ENCODE results near the gene USHBP1. TPM values are rescaled to one million over a fixed set of nuclear protein-coding genes. Genes with fewer than 3 reads are reported as not detected.

The USHBP1 gene
- total RNA-seq, 1 experiment from 2014 or later, result 0.26 TPM

DNA sequence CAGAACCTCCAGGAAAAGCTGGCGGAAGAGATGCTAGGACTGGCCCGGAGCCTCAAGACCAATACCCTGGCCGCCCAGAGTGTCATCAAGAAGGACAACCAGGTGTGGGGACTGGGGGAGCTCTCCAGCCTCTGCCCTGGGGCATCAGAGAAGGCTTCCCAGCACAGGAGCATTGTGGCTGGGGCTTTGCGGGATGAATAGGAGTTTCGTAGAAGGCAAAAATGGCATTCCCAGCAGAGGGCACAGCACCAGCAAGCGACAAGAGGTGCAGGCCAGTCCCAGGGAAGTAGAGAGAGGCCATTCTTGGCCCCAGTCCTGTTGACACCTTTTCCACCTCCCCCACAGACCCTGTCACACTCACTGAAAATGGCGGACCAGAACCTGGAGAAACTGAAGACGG is 45.3 kb downstream of the USHBP1 start:
- H3K36me3 Mint-ChIP-seq (ENCODE audit: insufficient read depth, unreplicated experiment), result peaks cover 27% of the 10 kb centered on the region
- TF ChIP-seq, protein P1, sequence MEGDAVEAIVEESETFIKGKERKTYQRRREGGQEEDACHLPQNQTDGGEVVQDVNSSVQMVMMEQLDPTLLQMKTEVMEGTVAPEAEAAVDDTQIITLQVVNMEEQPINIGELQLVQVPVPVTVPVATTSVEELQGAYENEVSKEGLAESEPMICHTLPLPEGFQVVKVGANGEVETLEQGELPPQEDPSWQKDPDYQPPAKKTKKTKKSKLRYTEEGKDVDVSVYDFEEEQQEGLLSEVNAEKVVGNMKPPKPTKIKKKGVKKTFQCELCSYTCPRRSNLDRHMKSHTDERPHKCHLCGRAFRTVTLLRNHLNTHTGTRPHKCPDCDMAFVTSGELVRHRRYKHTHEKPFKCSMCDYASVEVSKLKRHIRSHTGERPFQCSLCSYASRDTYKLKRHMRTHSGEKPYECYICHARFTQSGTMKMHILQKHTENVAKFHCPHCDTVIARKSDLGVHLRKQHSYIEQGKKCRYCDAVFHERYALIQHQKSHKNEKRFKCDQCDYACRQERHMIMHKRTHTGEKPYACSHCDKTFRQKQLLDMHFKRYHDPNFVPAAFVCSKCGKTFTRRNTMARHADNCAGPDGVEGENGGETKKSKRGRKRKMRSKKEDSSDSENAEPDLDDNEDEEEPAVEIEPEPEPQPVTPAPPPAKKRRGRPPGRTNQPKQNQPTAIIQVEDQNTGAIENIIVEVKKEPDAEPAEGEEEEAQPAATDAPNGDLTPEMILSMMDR (IDR thresholded peaks at IDR 0.05; ENCODE audit: unreplicated experiment), result no peak
- intact Hi-C loops (cut with micrococcal nuclease; ENCODE audit: unreplicated experiment), result no loop called here
- no peak overlapping the region for H3K27ac Mint-ChIP-seq (ENCODE audit: unreplicated experiment)
- H3K4me3 Mint-ChIP-seq (ENCODE audit: low read depth, unreplicated experiment), result no peak overlapping the region
- DNase-seq, result no peak
- no peaks in the 10 kb centered on the region for H3K4me1 Mint-ChIP-seq (ENCODE audit: low read depth, unreplicated experiment)
- no peaks in the 10 kb centered on the region for H3K9me3 Mint-ChIP-seq (ENCODE audit: low read depth, unreplicated experiment)
- BruUV-seq (replicated peaks), result no TSS peak
- H3K27me3 Mint-ChIP-seq (ENCODE audit: unreplicated experiment), result no peaks in the 10 kb centered on the region
- CTCF ChIA-PET, result interaction anchor here (0.6 kb wide), 1 partner anchor 101 kb away, joined by 4 read pairs; no protein-coding TSS in a partner anchor

DNA sequence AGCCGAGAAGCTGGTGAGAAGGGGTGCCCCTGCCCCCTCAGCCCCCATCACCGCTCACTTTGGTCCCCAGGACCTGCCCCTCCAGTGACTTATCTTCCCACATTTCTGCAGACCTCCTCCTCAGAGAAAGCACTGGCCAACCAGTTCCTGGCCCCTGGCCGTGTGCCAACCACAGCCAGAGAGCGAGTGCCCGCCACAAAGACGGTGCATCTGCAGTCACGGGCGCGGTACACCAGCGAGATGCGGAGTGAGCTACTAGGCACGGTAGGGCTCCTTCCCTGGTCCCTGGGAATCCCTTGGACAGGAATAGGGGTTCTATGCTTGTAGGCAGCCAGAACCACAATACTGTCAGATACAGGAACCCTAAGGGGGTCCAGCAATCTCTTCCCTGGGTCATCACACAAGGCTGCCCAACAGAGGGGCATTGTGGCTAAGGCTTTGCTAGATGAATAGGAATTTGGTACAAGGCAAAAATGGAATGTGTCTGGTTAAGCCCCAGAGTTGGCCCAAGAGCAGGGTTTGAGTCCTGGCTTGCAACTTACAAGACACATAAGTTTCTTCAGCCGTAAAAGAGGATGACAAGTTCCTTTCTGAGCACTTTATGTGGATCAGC is 48.4 kb downstream of the USHBP1 start:
- no peak overlapping the region for H3K27ac Mint-ChIP-seq (ENCODE audit: unreplicated experiment)
- peaks cover 33% of the 10 kb centered on the region for H3K36me3 Mint-ChIP-seq (ENCODE audit: insufficient read depth, unreplicated experiment)
- DNase-seq, result no peak
- CTCF ChIA-PET, result interaction anchor here (0.6 kb wide), 1 partner anchor 75 kb away, joined by 3 read pairs; no protein-coding TSS in a partner anchor
- H3K4me3 Mint-ChIP-seq (ENCODE audit: low read depth, unreplicated experiment), result peak overlapping the region; percentile 74
- intact Hi-C loops (cut with micrococcal nuclease; ENCODE audit: unreplicated experiment), result no loop called here
- H3K4me1 Mint-ChIP-seq (ENCODE audit: low read depth, unreplicated experiment), result no peaks in the 10 kb centered on the region
- TSS peak; percentile 73 for BruUV-seq (replicated peaks)
- no peaks in the 10 kb centered on the region for H3K9me3 Mint-ChIP-seq (ENCODE audit: low read depth, unreplicated experiment)
- TF ChIP-seq, protein P1 (IDR thresholded peaks at IDR 0.05; ENCODE audit: unreplicated experiment), result no peak
- H3K27me3 Mint-ChIP-seq (ENCODE audit: unreplicated experiment), result no peaks in the 10 kb centered on the region

DNA sequence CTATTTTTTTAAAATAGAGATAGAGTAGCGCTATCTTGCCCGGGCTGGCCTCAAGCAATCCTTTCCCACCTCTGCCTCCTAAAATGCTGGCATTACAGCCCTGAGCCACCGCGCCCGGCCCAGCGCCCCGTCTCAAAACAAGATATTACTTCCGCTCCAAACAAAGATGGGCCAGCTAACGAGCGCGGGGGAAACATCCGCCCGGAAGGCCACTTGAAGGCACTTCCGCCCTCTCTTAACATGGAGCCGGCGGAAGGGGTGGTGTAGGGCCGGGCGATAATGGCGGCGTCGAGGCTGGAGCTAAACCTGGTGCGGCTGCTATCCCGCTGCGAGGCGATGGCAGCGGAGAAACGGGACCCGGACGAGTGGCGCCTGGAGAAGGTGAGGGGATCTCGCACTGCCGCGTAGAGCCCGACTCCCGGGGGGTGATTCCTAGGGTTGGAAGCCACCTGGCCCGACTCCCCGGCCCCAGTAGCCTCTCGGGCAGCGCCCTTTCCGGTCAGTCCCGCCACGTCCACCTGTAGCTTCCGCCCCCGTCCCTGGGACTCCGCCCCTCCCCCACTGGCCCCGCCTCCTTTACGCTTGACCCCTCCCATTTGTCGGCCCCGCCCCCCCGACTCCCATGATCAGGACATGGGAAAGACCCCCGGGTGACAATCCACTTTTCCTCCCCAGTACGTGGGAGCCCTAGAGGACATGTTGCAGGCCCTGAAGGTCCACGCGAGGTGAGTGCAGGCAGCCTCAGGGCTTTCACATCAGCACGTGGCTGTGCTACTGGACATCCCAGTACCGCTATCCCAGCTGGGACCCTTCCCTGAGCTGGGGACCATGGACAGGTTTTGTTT is 49.2 kb downstream of the USHBP1 start, which contains the start of gene USE1:
Gene USE1 (plus strand): TSS at position 231 of the 845 bp plus-strand sequence. CDS start 49 bp downstream, at position 280.
- H3K27me3 Mint-ChIP-seq (ENCODE audit: unreplicated experiment), result no peaks in the 10 kb centered on the region
- CTCF ChIA-PET, result interaction anchor here (0.6 to 1.1 kb wide), 3 partner anchors 11 to 75 kb away, joined by 3 to 5 read pairs (median 3); partner anchors contain the start of gene OCEL1
- H3K4me1 Mint-ChIP-seq (ENCODE audit: low read depth, unreplicated experiment), result no peaks in the 10 kb centered on the region
- TF ChIP-seq, protein P1 (IDR thresholded peaks at IDR 0.05; ENCODE audit: unreplicated experiment), result no peak
- intact Hi-C loops (cut with micrococcal nuclease; ENCODE audit: unreplicated experiment), result no loop called here
- peak within 1 kb of the TSS; percentile 73 for H3K27ac Mint-ChIP-seq (ENCODE audit: unreplicated experiment)
- no TSS peak for BruUV-seq (replicated peaks)
- peak; percentile 76 for DNase-seq
- no peaks in the 10 kb centered on the region for H3K9me3 Mint-ChIP-seq (ENCODE audit: low read depth, unreplicated experiment)
- H3K36me3 Mint-ChIP-seq (ENCODE audit: insufficient read depth, unreplicated experiment), result peaks cover 35% of the 10 kb centered on the region
- peak within 1 kb of the TSS; percentile 74 for H3K4me3 Mint-ChIP-seq (ENCODE audit: low read depth, unreplicated experiment)

DNA sequence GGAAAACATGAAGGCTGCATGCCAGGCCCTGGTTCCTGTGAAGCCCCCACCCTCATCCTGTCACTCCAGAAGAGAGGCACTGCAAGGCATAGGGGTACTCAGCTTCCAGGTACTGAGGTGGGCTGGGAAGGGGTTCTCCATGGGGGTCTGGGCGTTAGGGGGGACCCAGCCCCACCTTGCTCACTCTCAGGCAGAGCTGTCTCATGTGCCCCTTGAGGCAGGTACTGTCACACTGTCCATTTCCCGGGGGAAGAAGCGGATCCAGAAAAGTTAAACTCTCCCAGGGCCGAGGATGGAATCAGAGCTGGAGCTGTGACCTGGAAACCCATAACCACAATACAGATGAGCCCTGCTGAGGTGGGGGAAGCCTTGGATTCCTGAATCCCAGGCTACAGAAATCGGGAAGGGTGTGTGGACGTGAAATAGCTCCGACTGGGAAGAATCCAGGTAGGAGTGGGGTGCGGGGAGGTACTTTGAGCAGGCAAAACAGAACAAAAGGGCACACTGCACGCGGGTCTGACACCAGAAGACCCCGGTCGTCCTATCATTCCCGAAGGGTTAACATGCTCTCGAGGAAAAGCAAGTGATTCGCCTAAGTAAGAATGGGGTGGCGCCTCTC is 49.9 kb downstream of the USHBP1 start:
- H3K9me3 Mint-ChIP-seq (ENCODE audit: low read depth, unreplicated experiment), result no peaks in the 10 kb centered on the region
- H3K27me3 Mint-ChIP-seq (ENCODE audit: unreplicated experiment), result no peaks in the 10 kb centered on the region
- TSS peak; percentile 93 for BruUV-seq (replicated peaks)
- H3K36me3 Mint-ChIP-seq (ENCODE audit: insufficient read depth, unreplicated experiment), result peaks cover 41% of the 10 kb centered on the region
- H3K4me3 Mint-ChIP-seq (ENCODE audit: low read depth, unreplicated experiment), result peak overlapping the region; percentile 74
- peak overlapping the region; percentile 73 for H3K27ac Mint-ChIP-seq (ENCODE audit: unreplicated experiment)
- intact Hi-C loops (cut with micrococcal nuclease; ENCODE audit: unreplicated experiment), result no loop called here
- CTCF ChIA-PET, result interaction anchor here (1.1 kb wide), 1 partner anchor 11 kb away, joined by 5 read pairs; the partner anchor contains the start of gene OCEL1
- DNase-seq, result no peak
- H3K4me1 Mint-ChIP-seq (ENCODE audit: low read depth, unreplicated experiment), result no peaks in the 10 kb centered on the region
- TF ChIP-seq, protein P1 (IDR thresholded peaks at IDR 0.05; ENCODE audit: unreplicated experiment), result no peak
